ENCODE measurements around the gene RNU7-1.
"Not testable (repeated sequence)": the region's sequence is repeated elsewhere in the genome, so short reads cannot be mapped to it uniquely, and the experiment has no call there.

Gene RNU7-1

GRCh38 chr12:6943722-6944380 lies at the start of gene RNU7-1, which contains the start of gene C12orf57:
Gene RNU7-1 (plus strand): TSS chr12:6943816.
Gene C12orf57 (plus strand): TSS chr12:6944022. CDS start chr12:6944122, 100 bp downstream.
- peak; percentile 76 to 89 for DNase-seq

GRCh38 chr12:6894321-6894720 lies 49.3 kb upstream of the RNU7-1 start:
- no peak for DNase-seq

GRCh38 chr12:6896846-6897435 lies 46.7 kb upstream of the RNU7-1 start:
- no peak for DNase-seq

- no peak for DNase-seq
Observed at GRCh38 chr12:6899427-6899826, 44.2 kb upstream of the RNU7-1 start.

GRCh38 chr12:6899837-6900519 lies 43.6 kb upstream of the RNU7-1 start:
- peak; percentile 22 to 71 for DNase-seq

GRCh38 chr12:6902448-6902847 lies 41.2 kb upstream of the RNU7-1 start:
- no peak for DNase-seq

- DNase-seq, result no peak
Observed at GRCh38 chr12:6903722-6904121, 39.9 kb upstream of the RNU7-1 start.

GRCh38 chr12:6904280-6905276 lies 39.0 kb upstream of the RNU7-1 start, which contains the start of gene LRRC23:
Gene LRRC23 (plus strand): TSS chr12:6904822. CDS start chr12:6905634, 812 bp downstream.
- peak; percentile 84 to 88 for DNase-seq

GRCh38 chr12:6905414-6906040 lies 38.1 kb upstream of the RNU7-1 start:
- no peak for DNase-seq

- not testable (repeated sequence) for DNase-seq
Observed at GRCh38 chr12:6908141-6908540, 35.5 kb upstream of the RNU7-1 start.

- DNase-seq, result no peak
Observed at GRCh38 chr12:6909421-6910145, 34.0 kb upstream of the RNU7-1 start.

GRCh38 chr12:6912164-6912935 lies 31.3 kb upstream of the RNU7-1 start:
- DNase-seq, result no peak

GRCh38 chr12:6914246-6914946 lies 29.2 kb upstream of the RNU7-1 start, which contains the start of gene ENO2:
Gene ENO2 (plus strand): TSS chr12:6914580. CDS start chr12:6915833, 1,253 bp downstream.
- DNase-seq, result peak; percentile 23 to 30

- no peak for DNase-seq
Observed at GRCh38 chr12:6914947-6915788, 28.4 kb upstream of the RNU7-1 start.

GRCh38 chr12:6915789-6916285 lies 27.8 kb upstream of the RNU7-1 start:
- DNase-seq, result no peak

GRCh38 chr12:6916426-6917200 lies 27.0 kb upstream of the RNU7-1 start:
- DNase-seq, result no peak

- DNase-seq, result no peak
Observed at GRCh38 chr12:6917491-6918231, 26.0 kb upstream of the RNU7-1 start.

Measured in bone marrow (tissue), 2 donors.